ENCODE measurements around the gene ZNF580. TPM values are rescaled to one million over a fixed set of nuclear protein-coding genes. Genes with fewer than 3 reads are reported as not detected.

The ZNF580 gene
- total and polyA plus RNA-seq, 5 experiments from 2014 or later = 15.3 to 111 (median 21.7) TPM

- no peaks in the 10 kb centered on the region for H3K27me3 Mint-ChIP-seq
- DNase-seq = no peak
- peaks cover 3 to 47% (median 9%) of the 10 kb centered on the region in 3 donors for H3K36me3 Mint-ChIP-seq
- peak overlapping the region in 7 of 10 donors; percentile 22 to 88 (median 63) for H3K4me3 Mint-ChIP-seq
- peaks cover 36 to 73% (median 62%) of the 10 kb centered on the region in 4 donors for H3K4me1 Mint-ChIP-seq
- POLR2A ChIA-PET = interaction anchor here (0.7 to 1.6 kb wide), 4 partner anchors 9 to 182 kb away, joined by 3 to 5 read pairs (median 4); partner anchors contain the start of gene ZNF628
- peak overlapping the region in 6 of 10 donors; percentile 28 to 67 (median 54) for H3K27ac Mint-ChIP-seq
- no peak for ATAC-seq
- no peaks in the 10 kb centered on the region for H3K9me3 Mint-ChIP-seq
These were observed 18.2 kb downstream of the ZNF580 start for GRCh38 chr19:55658846-55659459.

- ATAC-seq (no peak), DNase-seq (no peak)
- Mint-ChIP-seq H3K4me1 (peaks cover 35 to 73% (median 63%) of the 10 kb centered on the region in 4 donors), H3K36me3 (peaks cover 3 to 56% (median 6%) of the 10 kb centered on the region in 3 donors), H3K27me3 (no peaks in the 10 kb centered on the region), H3K9me3 (no peaks in the 10 kb centered on the region), H3K4me3 (peak overlapping the region in 9 of 10 donors; percentile 16 to 88 (median 62)), H3K27ac (peak overlapping the region in 8 of 10 donors; percentile 45 to 72 (median 54))
- POLR2A ChIA-PET = no interaction called here
These were observed 19.0 kb downstream of the ZNF580 start for GRCh38 chr19:55659822-55660221.

DNA sequence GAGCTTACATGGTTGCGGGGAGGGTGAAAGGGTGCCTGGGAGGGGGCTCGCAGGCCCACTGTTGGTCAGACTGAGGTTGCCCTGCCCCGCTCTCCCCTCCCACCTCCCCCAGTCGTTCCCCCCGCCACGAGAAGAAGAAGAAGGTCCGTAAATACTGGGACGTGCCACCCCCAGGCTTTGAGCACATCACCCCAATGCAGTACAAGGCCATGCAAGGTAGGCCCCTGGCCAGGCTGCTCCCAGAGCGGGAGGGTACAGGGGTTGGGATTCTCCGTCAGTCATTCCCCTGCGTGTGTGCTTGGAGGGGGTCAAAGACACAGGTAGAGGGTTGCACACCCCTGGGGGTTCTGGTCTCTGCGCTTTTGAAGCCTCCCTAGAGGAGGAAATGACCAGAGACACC lies 19.6 kb downstream of the ZNF580 start:
- peak overlapping the region in 1 of 10 donors; percentile 45 for H3K4me3 Mint-ChIP-seq
- peaks cover 35 to 73% (median 65%) of the 10 kb centered on the region in 4 donors for H3K4me1 Mint-ChIP-seq
- no peak for ATAC-seq
- peak overlapping the region in 3 of 10 donors; percentile 40 to 64 (median 45) for H3K27ac Mint-ChIP-seq
- H3K9me3 Mint-ChIP-seq = no peaks in the 10 kb centered on the region
- no peaks in the 10 kb centered on the region for H3K27me3 Mint-ChIP-seq
- peaks cover 3 to 59% (median 6%) of the 10 kb centered on the region in 3 donors for H3K36me3 Mint-ChIP-seq
- no peak for DNase-seq
- POLR2A ChIA-PET = no interaction called here

- Mint-ChIP-seq H3K36me3 (peaks cover 3 to 65% (median 6%) of the 10 kb centered on the region in 3 donors), H3K9me3 (no peaks in the 10 kb centered on the region), H3K4me3 (no peak overlapping the region), H3K27ac (peak overlapping the region in 2 of 10 donors; percentile 45 to 49), H3K27me3 (no peaks in the 10 kb centered on the region), H3K4me1 (peaks cover 30 to 73% (median 61%) of the 10 kb centered on the region in 4 donors)
- ATAC-seq (no peak), DNase-seq (no peak)
- POLR2A ChIA-PET = no interaction called here
These were observed 20.2 kb downstream of the ZNF580 start for GRCh38 chr19:55660991-55661390.

GRCh38 chr19:55661826-55662225 lies 21.0 kb downstream of the ZNF580 start:
- Mint-ChIP-seq H3K36me3 (peaks cover 3 to 73% (median 10%) of the 10 kb centered on the region in 3 donors), H3K9me3 (no peaks in the 10 kb centered on the region), H3K4me3 (peak overlapping the region in 4 of 10 donors; percentile 1 to 36 (median 20)), H3K27me3 (no peaks in the 10 kb centered on the region), H3K27ac (peak overlapping the region in 6 of 10 donors; percentile 4 to 87 (median 70)), H3K4me1 (peaks cover 28 to 69% (median 53%) of the 10 kb centered on the region in 4 donors)
- ATAC-seq (no peak), DNase-seq (no peak)
- POLR2A ChIA-PET = interaction anchor here (0.6 kb wide), 1 partner anchor 215 kb away, joined by 9 read pairs; no protein-coding TSS in a partner anchor

GRCh38 chr19:55663846-55664536 lies 23.2 kb downstream of the ZNF580 start:
- H3K36me3 Mint-ChIP-seq = peaks cover 3 to 89% (median 10%) of the 10 kb centered on the region in 3 donors
- H3K9me3 Mint-ChIP-seq = no peaks in the 10 kb centered on the region
- no peak for DNase-seq
- H3K4me3 Mint-ChIP-seq = peak overlapping the region in 1 of 10 donors; percentile 45
- ATAC-seq = no peak
- peaks cover 21 to 63% (median 37%) of the 10 kb centered on the region in 4 donors for H3K4me1 Mint-ChIP-seq
- H3K27me3 Mint-ChIP-seq = no peaks in the 10 kb centered on the region
- POLR2A ChIA-PET = interaction anchor here (2.0 kb wide), 1 partner anchor 9 kb away, joined by 6 read pairs; the partner anchor contains the start of gene U2AF2
- peak overlapping the region in 3 of 10 donors; percentile 24 to 67 (median 51) for H3K27ac Mint-ChIP-seq

DNA sequence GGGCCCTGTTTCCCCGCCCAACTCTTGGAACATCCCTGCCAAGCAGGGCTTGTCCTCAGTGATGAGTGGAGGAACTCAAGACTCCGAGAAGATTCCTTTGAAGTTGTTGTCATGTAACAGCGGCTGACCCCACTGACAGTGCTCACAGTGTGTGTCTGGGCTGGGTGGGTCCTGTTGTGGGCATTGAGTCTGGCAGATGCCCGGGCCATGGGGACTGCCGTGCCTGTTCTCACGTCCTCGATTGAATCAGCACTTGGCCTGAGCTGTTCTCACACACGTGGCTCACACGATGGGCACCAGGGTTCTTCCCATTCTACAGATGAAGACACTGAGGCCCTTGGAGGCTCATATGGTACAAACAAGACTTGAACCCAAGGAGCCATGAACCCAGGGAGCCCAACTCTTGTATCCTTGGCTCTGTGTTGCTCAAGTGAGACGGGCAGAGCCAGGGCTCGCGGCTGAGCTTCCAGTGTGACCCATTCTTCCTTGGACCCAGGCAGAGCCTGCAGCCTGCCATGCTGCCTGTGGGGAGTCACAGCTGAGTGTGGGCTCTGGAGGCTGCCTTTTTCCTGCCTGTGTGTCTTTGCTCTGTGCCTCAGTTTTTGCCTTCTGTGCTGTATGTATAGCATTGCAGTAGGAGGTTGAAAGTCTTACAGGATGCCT lies 25.7 kb downstream of the ZNF580 start:
- Mint-ChIP-seq H3K27ac (peak overlapping the region in 2 of 10 donors; percentile 27 to 31), H3K4me1 (peaks cover 25 to 69% (median 42%) of the 10 kb centered on the region in 4 donors), H3K27me3 (no peaks in the 10 kb centered on the region), H3K9me3 (no peaks in the 10 kb centered on the region), H3K36me3 (peaks cover 3 to 94% (median 10%) of the 10 kb centered on the region in 3 donors), H3K4me3 (no peak overlapping the region)
- DNase-seq = no peak
- POLR2A ChIA-PET = interaction anchor here (1.1 to 2.4 kb wide), 2 partner anchors 9 to 12 kb away, joined by 3 to 8 read pairs; partner anchors contain the start of gene U2AF2
- ATAC-seq = no peak

GRCh38 chr19:55667006-55667381 lies 26.2 kb downstream of the ZNF580 start:
- DNase-seq (no peak), ATAC-seq (no peak)
- H3K27me3 Mint-ChIP-seq = no peaks in the 10 kb centered on the region
- POLR2A ChIA-PET = interaction anchor here (1.1 to 2.4 kb wide), 2 partner anchors 9 to 17 kb away, joined by 3 to 8 read pairs; no protein-coding TSS in a partner anchor
- H3K9me3 Mint-ChIP-seq = no peaks in the 10 kb centered on the region
- peaks cover 23 to 64% (median 39%) of the 10 kb centered on the region in 4 donors for H3K4me1 Mint-ChIP-seq
- no peak overlapping the region for H3K4me3 Mint-ChIP-seq
- H3K27ac Mint-ChIP-seq = peak overlapping the region in 2 of 10 donors; percentile 27 to 31
- H3K36me3 Mint-ChIP-seq = peaks cover 3 to 92% (median 8%) of the 10 kb centered on the region in 3 donors

GRCh38 chr19:55667511-55667910 lies 26.7 kb downstream of the ZNF580 start:
- Mint-ChIP-seq H3K4me3 (no peak overlapping the region), H3K27ac (no peak overlapping the region), H3K4me1 (peaks cover 22 to 61% (median 39%) of the 10 kb centered on the region in 4 donors), H3K9me3 (no peaks in the 10 kb centered on the region), H3K27me3 (no peaks in the 10 kb centered on the region), H3K36me3 (peaks cover 3 to 93% (median 7%) of the 10 kb centered on the region in 3 donors)
- ATAC-seq (no peak), DNase-seq (no peak)
- POLR2A ChIA-PET = interaction anchor here (1.1 to 2.4 kb wide), 2 partner anchors 10 to 17 kb away, joined by 3 to 8 read pairs; no protein-coding TSS in a partner anchor

- H3K27ac Mint-ChIP-seq = no peak overlapping the region
- H3K4me3 Mint-ChIP-seq = no peak overlapping the region
- POLR2A ChIA-PET = interaction anchor here (1.1 to 2.4 kb wide), 2 partner anchors 10 to 18 kb away, joined by 3 to 8 read pairs; no protein-coding TSS in a partner anchor
- no peaks in the 10 kb centered on the region for H3K27me3 Mint-ChIP-seq
- peaks cover 0 to 92% (median 4%) of the 10 kb centered on the region in 3 donors for H3K36me3 Mint-ChIP-seq
- H3K9me3 Mint-ChIP-seq = no peaks in the 10 kb centered on the region
- no peak for ATAC-seq
- H3K4me1 Mint-ChIP-seq = peaks cover 18 to 57% (median 34%) of the 10 kb centered on the region in 4 donors
- DNase-seq = no peak
These were observed 27.2 kb downstream of the ZNF580 start for GRCh38 chr19:55667958-55668357.

DNA sequence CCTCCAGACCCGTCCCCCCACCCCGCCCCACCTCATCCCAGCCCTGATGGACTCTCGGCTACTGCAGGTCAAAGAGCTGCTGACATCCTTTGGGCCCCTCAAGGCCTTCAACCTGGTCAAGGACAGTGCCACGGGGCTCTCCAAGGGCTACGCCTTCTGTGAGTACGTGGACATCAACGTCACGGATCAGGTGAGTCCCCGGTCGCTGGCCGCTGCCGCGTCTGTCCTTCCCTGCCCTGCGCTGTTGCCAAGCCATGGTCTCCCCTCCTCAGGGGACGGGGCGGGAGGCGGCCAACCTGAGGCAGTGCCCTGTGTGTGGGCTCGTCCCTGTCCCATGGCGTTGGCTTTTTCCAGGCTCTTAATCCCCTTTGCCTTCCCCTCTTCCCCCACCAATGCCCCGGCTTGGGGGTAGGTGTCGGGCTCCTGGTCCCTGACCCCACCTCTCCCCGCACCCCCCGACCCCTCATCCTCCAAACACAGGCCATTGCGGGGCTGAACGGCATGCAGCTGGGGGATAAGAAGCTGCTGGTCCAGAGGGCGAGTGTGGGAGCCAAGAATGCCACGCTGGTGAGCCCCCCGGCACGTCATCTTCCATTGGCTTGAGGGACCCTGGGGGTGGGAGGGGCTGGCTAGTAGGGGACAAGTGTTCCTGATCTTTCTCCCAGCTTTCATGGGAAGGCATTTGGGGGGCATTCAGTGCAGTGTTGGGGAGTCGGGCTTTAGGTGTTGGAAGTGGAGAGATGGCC lies 28.0 kb downstream of the ZNF580 start:
- Mint-ChIP-seq H3K27me3 (no peaks in the 10 kb centered on the region), H3K4me3 (no peak overlapping the region), H3K36me3 (peaks cover 0 to 92% (median 4%) of the 10 kb centered on the region in 3 donors), H3K27ac (no peak overlapping the region), H3K9me3 (no peaks in the 10 kb centered on the region), H3K4me1 (peaks cover 13 to 56% (median 36%) of the 10 kb centered on the region in 4 donors)
- no peak for DNase-seq
- POLR2A ChIA-PET = interaction anchor here (1.5 kb wide), 1 partner anchor 11 kb away, joined by 4 read pairs; no protein-coding TSS in a partner anchor
- no peak for ATAC-seq

All from naive thymus-derived CD8-positive, alpha-beta T cell (primary cell).